Brain microvascular endothelial cell (primary cell): ENCODE results near the gene CLEC16A.

Source experiments
- DNase-seq: peaks from one replicate; pipeline ENCODE4 v3.0.0-alpha.2; 2020
- H3K27ac ChIP-seq: fragments of 250-450 bp; sonication (Bioruptor Pico); 2 replicates; pipeline ENCODE4 v1.5.1; 2020; ENCODE audit warnings: mild to moderate bottlenecking, moderate library complexity
- H3K27me3 ChIP-seq: fragments of 250-450 bp; sonication (Bioruptor Pico); replicated peaks from 2 replicates; pipeline ENCODE4 v1.5.1; 2020; ENCODE audit warnings: mild to moderate bottlenecking
- H3K36me3 ChIP-seq: fragments of 250-450 bp; sonication (Bioruptor Pico); replicated peaks from 2 replicates; pipeline ENCODE4 v1.5.1; 2020; ENCODE audit warnings: mild to moderate bottlenecking
- H3K4me3 ChIP-seq: 2 replicates; pipeline ENCODE4 v1.5.1; 2011; ENCODE audit warnings: low read depth, mild to moderate bottlenecking, control low read depth, low read length, moderate library complexity
- CTCF ChIP-seq: IDR thresholded peaks from 2 replicates; pipeline ENCODE4 v1.5.1; 2011; ENCODE audit warnings: low read depth, mild to moderate bottlenecking, moderate library complexity, low read length, control low read depth, inconsistent platforms; ENCODE audit errors: missing control alignments
- in situ Hi-C: cut with HindIII; loops from 2 replicates; pipeline ENCODE4 v1.10.0; 2017; ENCODE audit warnings: low sequenced_read_pairs, low pct_ligation_motif_present

CLEC16A gene

GRCh38 chr16:10932959-10933710, 11.2 kb upstream of the CLEC16A start:
- Histone ChIP-seq H3K27ac (no peak overlapping the region), H3K4me3 (no peak overlapping the region), H3K36me3 (peaks cover 20% of the 10 kb centered on the region), H3K27me3 (no peaks in the 10 kb centered on the region)
- in situ Hi-C loops: no loop called here
- DNase-seq: no peak
- TF ChIP-seq CTCF: no peak

GRCh38 chr16:10933865-10934264, 10.5 kb upstream of the CLEC16A start:
- Histone ChIP-seq H3K36me3 (peaks cover 16% of the 10 kb centered on the region), H3K27me3 (no peaks in the 10 kb centered on the region), H3K27ac (no peak overlapping the region), H3K4me3 (no peak overlapping the region)
- DNase-seq: no peak
- in situ Hi-C loops: no loop called here
- TF ChIP-seq CTCF: no peak

- no peak overlapping the region for H3K4me3 ChIP-seq
- in situ Hi-C loops: no loop called here
- no peak for DNase-seq
- no peak overlapping the region for H3K27ac ChIP-seq
- peaks cover 16% of the 10 kb centered on the region for H3K36me3 ChIP-seq
- no peak for TF ChIP-seq CTCF
- H3K27me3 ChIP-seq: no peaks in the 10 kb centered on the region
Observed at GRCh38 chr16:10934325-10935107, 9.8 kb upstream of the CLEC16A start.

GRCh38 chr16:10935226-10935915, 9.0 kb upstream of the CLEC16A start:
- H3K27me3 ChIP-seq: no peaks in the 10 kb centered on the region
- DNase-seq: no peak
- H3K27ac ChIP-seq: no peak overlapping the region
- in situ Hi-C loops: no loop called here
- H3K4me3 ChIP-seq: no peak overlapping the region
- TF ChIP-seq CTCF: no peak
- H3K36me3 ChIP-seq: peaks cover 16% of the 10 kb centered on the region

- Histone ChIP-seq H3K27ac (no peak overlapping the region), H3K36me3 (peaks cover 16% of the 10 kb centered on the region), H3K4me3 (no peak overlapping the region), H3K27me3 (no peaks in the 10 kb centered on the region)
- no peak for TF ChIP-seq CTCF
- in situ Hi-C loops: no loop called here
- no peak for DNase-seq
Observed at GRCh38 chr16:10936272-10936984, 7.9 kb upstream of the CLEC16A start.
